ENCODE data around the gene EML6.

DNA sequence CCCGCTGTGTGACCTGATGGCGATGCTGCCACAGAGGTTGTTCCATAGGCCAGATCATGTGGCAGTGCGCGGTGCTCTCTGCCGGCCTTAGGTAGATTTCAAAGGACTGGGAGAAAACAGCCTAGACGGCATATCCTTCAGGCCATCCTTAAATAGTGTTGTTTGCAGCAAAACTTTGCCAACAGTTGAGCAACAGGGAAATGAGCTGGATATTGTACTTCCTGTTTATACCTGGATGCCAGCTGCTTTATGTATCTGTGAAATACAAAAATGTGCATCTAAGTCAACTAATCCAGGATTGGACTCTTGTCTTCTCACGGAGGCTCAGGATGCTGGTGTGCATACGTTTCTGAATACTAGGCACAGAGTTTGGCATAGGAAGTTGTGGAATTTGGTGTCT, 107.1 kb downstream of the EML6 start:
- TF ChIP-seq, protein P1, sequence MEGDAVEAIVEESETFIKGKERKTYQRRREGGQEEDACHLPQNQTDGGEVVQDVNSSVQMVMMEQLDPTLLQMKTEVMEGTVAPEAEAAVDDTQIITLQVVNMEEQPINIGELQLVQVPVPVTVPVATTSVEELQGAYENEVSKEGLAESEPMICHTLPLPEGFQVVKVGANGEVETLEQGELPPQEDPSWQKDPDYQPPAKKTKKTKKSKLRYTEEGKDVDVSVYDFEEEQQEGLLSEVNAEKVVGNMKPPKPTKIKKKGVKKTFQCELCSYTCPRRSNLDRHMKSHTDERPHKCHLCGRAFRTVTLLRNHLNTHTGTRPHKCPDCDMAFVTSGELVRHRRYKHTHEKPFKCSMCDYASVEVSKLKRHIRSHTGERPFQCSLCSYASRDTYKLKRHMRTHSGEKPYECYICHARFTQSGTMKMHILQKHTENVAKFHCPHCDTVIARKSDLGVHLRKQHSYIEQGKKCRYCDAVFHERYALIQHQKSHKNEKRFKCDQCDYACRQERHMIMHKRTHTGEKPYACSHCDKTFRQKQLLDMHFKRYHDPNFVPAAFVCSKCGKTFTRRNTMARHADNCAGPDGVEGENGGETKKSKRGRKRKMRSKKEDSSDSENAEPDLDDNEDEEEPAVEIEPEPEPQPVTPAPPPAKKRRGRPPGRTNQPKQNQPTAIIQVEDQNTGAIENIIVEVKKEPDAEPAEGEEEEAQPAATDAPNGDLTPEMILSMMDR (IDR thresholded peaks at IDR 0.05 in 2 of 3, conservative IDR thresholded peaks at IDR 0.05 in 1 of 3; ENCODE audit: borderline replicate concordance in 1 of 3, insufficient read depth in 1 of 3, low read depth in 2 of 3, low read length in 2 of 3) = no peak
- TF ChIP-seq EGR1 (IDR thresholded peaks at IDR 0.05; ENCODE audit: low read depth) (no peak), JUND (IDR thresholded peaks at IDR 0.05) (no peak), TCF7L2 (IDR thresholded peaks at IDR 0.05; ENCODE audit: borderline replicate concordance, extremely low read depth, insufficient read depth, insufficient read length) (no peak), RAD21 (IDR thresholded peaks at IDR 0.05; ENCODE audit: low read depth) (no peak), YY1 (IDR thresholded peaks at IDR 0.05; ENCODE audit: extremely low read depth, insufficient replicate concordance, low read depth, low read length) (no peak), CBX3 (IDR thresholded peaks at IDR 0.05; ENCODE audit: low read depth) (no peak), POLR2A (IDR thresholded peaks at IDR 0.05; ENCODE audit: borderline replicate concordance, extremely low read depth, insufficient read depth, insufficient read length) (no peak), SP1 (IDR thresholded peaks at IDR 0.05; ENCODE audit: low read depth) (no peak), POLR2AphosphoS5 (IDR thresholded peaks at IDR 0.05; ENCODE audit: low read depth, low read length) (no peak)
- TF ChIP-seq, protein P2, sequence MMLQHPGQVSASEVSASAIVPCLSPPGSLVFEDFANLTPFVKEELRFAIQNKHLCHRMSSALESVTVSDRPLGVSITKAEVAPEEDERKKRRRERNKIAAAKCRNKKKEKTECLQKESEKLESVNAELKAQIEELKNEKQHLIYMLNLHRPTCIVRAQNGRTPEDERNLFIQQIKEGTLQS (IDR thresholded peaks at IDR 0.05) = no peak

All from HCT116 (cell line).